ENCODE results near the gene ANKRD44.
"Not testable (repeated sequence)": the region's sequence is repeated elsewhere in the genome, so short reads cannot be mapped to it uniquely, and the experiment has no call there.

ANKRD44 gene

GRCh38 chr2:197310271-197310985 is at the start of gene ANKRD44:
Gene ANKRD44, minus strand, starts transcription at chr2:197310780. Its CDS starts 176 bp downstream, at chr2:197310604.
- peak; percentile 25 for DNase-seq

GRCh38 chr2:197359859-197360258 is 49.3 kb upstream of the ANKRD44 start:
- no peak for DNase-seq

- no peak for DNase-seq
Measured at GRCh38 chr2:197358931-197359330, 48.4 kb upstream of the ANKRD44 start.

GRCh38 chr2:197357986-197358385 is 47.4 kb upstream of the ANKRD44 start:
- no peak for DNase-seq

- no peak for DNase-seq
Measured at GRCh38 chr2:197356136-197356535, 45.6 kb upstream of the ANKRD44 start.

- DNase-seq: no peak
Measured at GRCh38 chr2:197354169-197354558, 43.6 kb upstream of the ANKRD44 start.

- DNase-seq: no peak
Measured at GRCh38 chr2:197353393-197354168, 43.0 kb upstream of the ANKRD44 start.

- no peak for DNase-seq
Measured at GRCh38 chr2:197349699-197350098, 39.1 kb upstream of the ANKRD44 start.

- DNase-seq: no peak
Measured at GRCh38 chr2:197348721-197349360, 38.3 kb upstream of the ANKRD44 start.

GRCh38 chr2:197345846-197346370 is 35.3 kb upstream of the ANKRD44 start:
- no peak for DNase-seq

GRCh38 chr2:197343968-197344367 is 33.4 kb upstream of the ANKRD44 start:
- DNase-seq: not testable (repeated sequence)

GRCh38 chr2:197340591-197340990 is 30.0 kb upstream of the ANKRD44 start:
- DNase-seq: no peak

- DNase-seq: no peak
Measured at GRCh38 chr2:197339496-197340220, 29.1 kb upstream of the ANKRD44 start.

GRCh38 chr2:197339016-197339415 is 28.4 kb upstream of the ANKRD44 start:
- no peak for DNase-seq

GRCh38 chr2:197332641-197333040 is 22.1 kb upstream of the ANKRD44 start:
- DNase-seq: no peak

GRCh38 chr2:197328461-197328860 is 17.9 kb upstream of the ANKRD44 start:
- no peak for DNase-seq

GRCh38 chr2:197327472-197328098 is 17.0 kb upstream of the ANKRD44 start:
- DNase-seq: no peak

GRCh38 chr2:197327073-197327471 is 16.5 kb upstream of the ANKRD44 start:
- no peak for DNase-seq

GRCh38 chr2:197324801-197325200 is 14.2 kb upstream of the ANKRD44 start:
- no peak for DNase-seq

- DNase-seq: no peak
Measured at GRCh38 chr2:197322724-197323720, 12.4 kb upstream of the ANKRD44 start.

GRCh38 chr2:197322143-197322542 is 11.6 kb upstream of the ANKRD44 start:
- no peak for DNase-seq

All from DMS79 (cell line).